Mucosa of gallbladder (tissue), 1 donor: Measurements from ENCODE around the gene NACC2. TPM values are rescaled to one million over a fixed set of nuclear protein-coding genes. Genes with fewer than 3 reads are reported as not detected.
A peak's percentile ranks its signal among the peaks of the same experiment; 100 is the strongest.

Experiments used
- DNase-seq: peaks from one replicate; pipeline ENCODE4 v3.0.0-alpha.2; 2020; ENCODE audit warnings: low spot score
- total RNA-seq: library from RNA; stranded (reverse); gene quantifications from one replicate; pipeline ENCODE4 v1.2.1, GENCODE V29; 2021
- donor health status: DM: no; HTN: no; CAD: no.

Gene NACC2
- total RNA-seq, 1 donor from 2014 or later = 59.6 TPM

DNA sequence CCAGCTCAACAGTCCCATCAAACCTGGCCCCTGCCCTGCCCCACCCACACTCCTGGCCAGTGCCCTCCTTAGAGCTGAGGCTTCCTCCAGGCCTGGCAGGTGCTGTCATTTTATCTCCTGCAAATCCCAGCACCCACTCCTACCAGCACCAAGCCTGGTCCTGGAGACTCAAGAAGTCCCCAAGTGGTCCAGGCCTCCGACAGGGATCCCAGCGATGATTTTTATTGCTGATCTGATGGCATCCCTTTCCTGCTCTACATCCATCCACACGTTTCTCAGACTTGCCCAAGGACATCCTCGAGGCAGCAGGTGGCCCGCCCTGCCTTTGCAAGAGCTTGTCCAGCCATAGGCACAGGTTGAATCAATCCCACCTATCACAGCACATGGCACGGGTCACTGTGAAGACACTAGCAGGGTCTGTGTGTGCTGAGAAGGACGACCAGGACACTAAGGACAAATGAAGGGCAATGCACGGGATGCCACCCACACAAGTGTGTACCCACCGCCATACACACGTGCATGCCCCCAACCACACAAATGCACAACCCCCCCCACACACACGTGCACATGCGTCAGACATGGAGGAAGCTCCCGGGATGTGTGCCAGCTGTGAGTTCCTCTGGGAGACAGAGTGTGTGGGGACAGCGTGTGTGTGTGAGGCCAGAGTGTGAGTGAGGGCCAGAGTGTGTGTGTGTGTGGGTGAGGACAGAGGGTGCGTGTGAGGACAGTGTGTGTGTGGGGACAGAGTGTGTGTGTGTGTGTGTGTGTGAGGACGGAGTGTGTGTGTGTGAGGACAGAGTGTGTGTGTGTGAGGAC, 71.5 kb downstream of the NACC2 start:
- peak; percentile 30 for DNase-seq

DNA sequence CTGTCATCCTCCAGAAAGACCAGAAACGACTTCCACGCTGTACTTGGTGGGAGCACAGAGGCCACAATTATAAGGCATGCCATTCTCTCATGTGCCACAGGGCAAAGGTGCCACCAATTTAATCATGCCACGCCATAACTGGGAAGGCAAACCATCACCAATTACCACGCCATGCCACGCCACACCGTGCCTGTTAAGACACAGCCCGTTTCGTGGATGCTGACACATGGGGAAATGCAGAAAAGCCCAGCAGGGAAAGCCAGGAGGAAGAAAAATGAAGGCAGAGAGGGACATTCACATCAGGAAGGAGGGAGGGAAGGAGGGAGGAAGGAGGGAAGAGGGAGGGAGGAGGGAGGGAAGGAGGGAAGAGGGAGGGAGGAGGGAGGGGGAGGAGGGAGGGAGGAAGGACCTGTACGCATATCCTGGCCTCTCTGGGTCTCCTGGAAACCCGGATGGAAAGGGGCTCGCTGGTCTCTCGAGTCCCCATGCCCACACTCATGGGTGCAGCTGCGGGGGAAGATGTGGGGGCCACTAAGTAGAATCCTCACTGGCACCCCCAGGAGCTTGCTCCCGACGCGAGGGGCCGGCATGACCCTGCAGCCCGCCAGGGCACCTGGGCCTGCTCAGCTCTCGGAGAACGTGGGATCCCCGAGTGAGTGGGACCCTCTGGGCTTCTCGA, 72.2 kb downstream of the NACC2 start:
- DNase-seq = no peak

DNA sequence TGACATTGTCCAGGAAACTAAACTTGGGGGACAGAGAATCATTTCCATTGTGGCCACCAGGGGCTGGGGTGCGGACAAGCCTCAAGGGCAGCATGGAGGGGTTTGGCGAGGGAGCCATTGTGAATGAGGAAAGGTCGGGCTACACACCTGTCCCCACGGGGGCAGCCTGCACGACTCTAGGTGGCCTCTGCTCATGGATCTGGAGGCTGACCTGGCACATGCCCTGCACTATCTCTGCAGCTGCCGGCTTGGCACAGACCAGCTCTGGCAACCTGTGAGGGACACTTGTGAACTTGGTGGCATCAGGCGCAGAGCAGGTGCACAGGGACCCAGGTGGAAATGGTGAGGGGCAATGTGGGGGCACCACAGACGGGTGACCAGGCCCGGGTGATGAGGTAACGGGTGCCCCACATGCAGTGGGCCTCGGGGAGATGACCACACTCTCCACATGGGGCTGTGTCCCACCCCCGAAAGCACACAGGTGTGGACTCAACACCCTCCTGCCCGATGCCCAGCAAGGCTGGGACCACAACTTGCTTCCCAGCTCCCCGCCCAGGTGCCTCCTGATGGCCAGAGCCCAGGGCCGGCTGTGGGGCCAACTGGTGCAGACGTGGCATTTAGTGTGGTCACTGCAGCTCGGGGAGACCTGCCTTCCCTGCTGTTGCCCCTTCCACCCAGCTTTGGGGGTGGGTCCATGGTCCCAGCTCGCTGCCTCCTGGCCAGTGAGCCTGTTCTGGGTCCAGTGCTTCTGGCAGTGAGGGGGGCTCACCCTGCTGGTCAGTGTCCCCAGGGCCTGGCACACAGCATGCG, 73.0 kb downstream of the NACC2 start:
- no peak for DNase-seq

DNA sequence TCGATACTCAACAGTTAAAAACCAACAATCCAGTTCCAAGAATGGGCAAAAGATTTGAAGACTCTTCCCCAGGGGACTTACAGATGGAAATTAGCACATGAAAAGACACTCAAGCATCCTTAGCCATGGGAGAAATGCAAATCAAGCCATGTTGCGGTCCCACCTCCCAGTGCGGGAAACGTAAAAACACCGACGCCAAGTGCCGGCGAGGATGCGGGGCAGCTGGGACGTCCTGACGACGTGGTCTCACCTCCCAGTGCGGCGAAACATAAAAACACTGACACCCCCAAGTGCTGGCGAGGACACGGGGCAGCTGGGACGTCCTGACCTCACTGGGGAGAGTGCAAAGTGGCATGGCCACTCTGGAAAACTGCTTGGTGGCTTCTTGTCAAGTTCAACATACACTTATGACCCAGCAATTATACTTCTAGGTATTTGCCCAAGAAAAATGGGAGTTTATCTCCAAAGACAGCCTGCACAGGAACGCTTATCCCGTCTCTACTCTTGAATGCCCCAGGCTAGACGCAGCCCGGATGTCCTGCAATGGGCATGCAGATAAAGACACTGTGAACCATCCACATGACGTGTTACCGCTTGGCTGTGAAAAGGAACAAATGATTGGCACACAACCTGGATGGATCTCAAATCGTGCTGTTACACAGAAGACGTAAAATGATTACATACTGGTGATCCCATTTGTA, 73.8 kb downstream of the NACC2 start:
- no peak for DNase-seq

DNA sequence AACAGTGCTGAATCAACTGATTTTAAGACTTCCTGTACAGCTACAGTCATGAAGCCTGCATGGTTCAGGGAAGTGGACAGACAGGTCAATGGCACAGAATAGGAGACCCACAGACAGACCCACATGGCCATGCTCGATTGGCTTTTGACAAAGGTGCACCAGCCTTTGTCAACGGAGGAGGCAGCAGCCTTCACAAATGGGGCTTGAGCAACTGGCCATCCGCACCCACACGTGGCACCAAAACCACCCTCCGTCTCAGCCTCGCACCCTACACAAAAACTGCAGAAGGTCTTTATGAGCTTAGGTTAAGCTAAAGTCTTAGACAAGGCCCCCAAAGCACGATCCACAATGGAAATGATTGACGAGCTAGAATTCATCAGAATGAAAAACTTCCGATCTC, 74.4 kb downstream of the NACC2 start:
- no peak for DNase-seq

DNA sequence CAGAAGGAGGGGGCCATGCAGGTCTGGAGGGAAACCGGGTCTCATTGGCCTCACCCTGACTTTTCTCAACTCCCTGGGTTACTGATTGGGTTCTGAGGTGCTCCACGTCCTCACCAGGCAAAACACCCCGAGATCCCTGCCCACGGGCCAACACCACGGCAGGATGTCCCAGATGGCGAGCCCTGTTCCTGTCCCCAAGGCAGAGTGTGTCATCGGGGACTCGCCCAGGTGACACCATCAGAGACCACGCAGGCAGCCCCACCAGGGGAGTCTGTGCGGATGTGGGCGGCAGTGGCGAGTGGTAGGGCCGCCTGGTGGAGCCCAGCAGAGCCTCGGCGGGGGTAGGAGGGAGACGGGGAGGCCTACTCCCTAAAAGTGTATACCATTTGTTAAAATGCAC, 74.9 kb downstream of the NACC2 start:
- DNase-seq = no peak

DNA sequence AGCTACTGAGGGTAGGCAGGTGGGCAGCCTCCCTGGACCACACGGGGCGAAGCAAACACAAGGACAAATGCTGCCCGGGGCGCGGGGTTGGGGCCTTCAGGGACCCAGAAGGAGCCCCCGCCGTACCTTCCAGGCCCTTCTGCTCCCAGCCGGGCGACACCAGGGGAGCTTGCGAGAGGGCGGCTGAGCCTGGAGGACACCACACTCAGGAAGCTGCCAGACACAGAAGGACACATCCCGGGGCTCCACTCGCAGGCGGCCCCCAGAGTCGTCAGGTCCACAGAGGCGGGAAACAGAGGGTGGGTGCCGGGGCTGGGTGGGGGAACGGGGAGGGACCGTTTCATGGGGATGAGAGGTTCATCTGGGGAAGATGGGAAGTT, 75.4 kb downstream of the NACC2 start:
- no peak for DNase-seq

DNA sequence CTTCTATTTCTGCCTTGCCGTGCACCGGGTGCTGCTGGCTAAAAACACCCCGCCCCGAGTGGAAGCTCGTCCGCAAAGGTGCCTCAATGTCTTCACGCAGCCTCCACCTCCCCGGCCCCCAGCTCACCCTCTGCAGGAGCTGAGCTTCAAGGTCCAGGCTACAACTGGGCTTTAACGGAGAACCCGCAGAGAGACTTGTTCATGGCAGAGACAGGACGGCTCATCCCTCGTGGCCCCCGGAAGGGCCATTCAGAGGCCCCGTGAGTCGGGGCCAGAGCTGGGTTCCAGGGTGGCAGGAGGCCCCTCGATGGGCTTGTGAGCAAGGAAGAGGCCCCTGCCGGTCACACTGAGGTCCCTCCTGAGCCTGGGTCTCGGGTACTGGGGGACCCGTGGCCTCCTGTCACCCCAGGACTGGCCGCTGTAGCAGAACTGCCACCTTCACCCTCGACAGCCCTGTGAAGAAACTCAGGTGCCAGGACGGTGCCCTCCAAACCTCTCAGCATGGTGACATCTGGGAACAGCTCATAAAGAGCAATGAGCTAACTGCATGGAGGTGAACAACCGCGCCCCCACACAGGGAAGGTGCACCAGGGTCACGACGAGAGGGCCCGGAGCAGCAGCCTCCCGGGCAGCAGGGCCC, 75.9 kb downstream of the NACC2 start:
- DNase-seq = no peak

DNA sequence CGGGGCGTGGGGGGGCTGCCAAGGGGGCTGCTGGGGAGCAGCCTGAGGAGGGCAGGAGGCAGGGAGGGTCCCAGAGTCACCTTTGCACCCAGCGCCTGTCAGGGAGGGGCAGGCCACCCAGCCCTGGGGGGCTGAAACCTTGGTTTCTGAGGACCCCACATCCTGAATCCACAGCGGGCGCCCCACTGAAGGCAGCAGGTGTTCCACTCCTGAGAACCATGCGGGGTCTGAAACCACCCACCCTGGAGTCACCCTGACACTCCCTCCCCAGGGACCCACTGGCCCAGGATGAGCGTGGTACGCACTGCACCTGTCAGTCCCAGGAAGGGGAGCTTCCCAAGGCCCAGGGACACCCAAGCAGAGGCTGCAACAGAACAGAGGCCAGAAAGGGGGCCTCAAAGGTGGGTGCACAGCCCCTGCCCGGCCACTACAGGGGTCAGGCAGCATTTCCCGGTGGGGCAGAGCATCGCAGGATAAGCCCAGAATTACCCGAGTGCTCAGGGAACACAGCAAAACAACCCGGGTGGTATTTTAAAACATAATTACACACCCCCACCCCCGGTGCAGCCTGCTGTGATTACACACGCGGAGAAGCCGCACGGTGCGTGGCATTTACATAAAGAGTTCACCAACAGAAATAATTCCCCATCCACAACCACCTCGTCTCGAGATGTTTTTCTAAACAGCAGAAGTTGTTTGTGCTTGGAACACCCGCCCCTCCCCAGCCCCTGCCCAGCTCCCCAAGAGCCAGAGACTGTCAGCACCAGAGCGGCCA, 76.6 kb downstream of the NACC2 start:
- DNase-seq = no peak

DNA sequence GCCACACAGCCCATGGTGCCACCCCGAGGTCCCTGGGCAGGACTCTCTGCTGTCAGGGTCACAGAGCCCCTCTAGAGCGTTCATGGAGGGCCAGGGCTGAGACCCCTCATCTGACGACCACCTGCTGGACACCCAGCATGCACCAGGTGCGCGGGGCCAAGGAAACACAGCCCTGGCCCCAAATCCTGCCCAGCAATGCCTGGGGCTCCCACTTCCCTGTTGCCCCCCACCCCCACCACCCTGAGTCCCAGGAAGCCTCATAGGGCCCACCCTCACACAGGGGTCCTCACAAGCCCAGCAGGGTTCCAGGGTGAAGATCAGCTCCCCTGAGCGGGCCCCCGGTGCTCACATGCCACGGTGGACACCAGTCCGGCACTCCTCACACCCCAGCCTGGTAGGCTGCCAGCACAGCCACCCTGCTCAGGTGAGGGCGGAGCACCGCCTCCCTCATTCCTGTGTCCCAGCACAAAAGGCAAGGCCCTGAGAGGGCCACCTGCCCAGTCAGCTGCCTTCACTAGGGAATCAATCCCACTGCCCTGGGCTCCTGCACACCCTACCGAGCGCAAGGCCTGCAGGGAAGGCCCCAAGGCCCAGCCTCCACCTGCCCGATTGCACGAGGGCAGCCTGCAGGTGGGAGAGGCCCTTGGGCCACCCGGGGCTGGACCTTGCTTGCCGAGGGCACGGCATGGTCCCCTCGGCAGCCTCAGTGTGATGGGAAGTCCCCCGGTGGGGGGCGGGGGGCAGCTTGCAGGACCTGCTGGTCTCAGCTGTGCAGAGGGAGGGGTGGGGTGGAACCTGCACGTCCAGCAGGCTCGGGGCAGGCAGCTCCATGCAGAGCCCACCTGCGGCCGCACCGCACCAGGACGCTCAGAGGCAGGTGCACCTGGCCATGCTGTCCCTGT, 77.5 kb downstream of the NACC2 start:
- peak; percentile 51 for DNase-seq

DNA sequence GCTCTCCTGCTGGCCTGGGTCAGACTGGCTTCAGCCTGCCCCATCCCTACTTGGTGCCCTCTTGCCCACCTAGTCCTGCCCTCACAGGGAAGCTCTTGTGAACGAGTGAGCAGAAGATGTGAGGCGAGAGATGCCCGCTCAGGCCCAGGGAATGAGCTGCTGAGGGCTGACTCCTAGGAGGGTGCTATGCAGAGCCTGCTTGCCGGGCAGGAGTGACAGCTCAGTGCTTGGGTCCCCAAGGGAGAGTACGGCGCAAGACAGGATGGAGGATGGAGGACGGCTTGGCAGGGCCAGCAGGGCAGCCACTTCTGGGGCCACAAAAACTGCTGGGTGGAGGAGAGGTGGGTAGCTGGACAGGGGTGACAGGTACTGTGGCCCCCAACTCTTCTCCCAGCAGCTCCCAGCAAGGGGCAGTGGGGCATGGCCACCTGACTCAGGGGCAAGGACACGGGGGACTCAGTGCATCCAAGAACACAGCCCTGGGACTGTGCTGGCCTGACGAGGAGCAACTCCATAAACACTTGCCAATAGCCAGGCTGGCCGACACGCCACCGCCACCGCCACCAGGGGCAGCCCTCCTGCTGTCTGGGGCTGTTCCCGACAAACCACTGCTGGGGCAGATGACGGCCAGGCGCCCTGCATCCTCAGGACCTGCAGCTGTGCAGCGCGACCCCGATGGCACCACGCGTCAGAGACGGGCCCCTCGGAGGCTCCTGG, 78.4 kb downstream of the NACC2 start:
- DNase-seq = no peak

DNA sequence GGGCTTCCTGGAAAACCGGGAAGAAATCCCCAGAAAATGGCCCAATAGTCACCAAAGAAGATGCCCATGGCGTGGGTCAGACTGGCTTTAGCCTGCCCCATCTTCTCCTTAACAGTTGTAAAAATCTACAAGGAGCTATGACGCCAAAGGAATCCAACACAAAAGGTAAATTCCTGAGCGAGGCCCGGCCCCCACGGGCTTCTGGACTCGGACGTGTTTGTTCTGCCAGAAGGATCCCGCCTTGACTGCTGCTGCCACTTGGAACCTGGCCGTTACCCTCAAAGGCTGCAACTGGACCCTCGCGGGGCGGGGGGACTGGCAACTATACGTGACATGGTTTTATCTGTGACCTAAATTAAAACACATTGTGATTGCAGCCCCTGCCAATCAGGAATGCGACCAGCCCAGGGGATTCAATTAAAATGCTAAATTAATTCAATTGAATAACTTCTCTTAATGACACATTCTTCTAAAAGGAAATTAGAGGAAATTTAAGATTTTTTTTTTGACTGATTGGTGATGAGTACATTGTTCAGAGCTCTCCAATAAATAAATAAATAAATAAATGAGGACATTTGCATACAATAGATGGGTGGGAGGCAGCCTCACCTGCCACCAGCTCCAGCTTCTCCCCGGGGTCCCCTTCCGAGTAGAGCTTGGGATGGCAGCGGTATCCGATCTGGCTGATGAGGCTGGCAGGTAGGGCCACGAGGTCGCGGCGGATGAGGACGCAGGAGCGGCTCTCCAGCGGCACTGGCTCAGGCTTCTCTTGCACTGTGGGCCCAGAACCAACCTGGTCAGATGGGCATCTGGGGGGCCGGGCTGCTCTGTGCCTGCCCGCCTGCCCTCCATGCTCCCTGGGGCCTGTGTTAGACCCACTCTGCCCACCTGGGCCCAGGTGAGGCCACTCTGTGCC, 79.2 kb downstream of the NACC2 start:
- DNase-seq = no peak

DNA sequence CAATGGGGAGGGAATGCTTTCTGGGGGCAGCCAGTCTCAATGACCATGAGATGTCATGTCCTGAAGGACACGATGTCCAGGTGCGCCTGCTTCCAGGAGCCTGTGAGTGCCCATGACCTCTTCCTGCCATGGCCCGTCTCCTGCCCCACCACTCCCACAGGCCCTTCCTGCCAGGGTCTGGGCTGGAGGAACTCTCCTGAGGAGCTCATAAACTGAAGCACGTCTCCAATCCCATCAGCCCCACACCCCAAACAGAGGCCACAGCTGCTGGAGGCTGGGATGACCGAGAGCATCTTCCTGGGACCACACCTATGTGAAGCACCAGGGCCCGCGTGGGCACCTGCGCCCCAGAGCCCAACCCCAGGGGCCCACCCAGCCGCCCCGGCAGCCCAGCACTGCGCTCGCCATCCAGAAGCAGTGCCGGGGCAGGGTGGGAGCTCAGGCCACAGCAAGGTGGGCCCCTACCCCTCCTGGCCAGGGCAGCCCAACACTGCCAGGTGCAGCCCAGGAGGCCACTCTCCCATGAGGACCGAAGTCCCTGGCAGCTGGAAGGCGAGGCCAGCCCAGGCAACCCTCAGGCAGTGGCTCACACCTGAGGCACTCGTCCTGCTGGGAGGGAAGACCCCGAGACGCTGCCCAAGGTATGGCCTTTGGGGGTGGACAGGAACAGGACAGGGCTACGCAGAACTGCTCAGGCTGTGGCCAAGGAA, 80.0 kb downstream of the NACC2 start:
- no peak for DNase-seq

DNA sequence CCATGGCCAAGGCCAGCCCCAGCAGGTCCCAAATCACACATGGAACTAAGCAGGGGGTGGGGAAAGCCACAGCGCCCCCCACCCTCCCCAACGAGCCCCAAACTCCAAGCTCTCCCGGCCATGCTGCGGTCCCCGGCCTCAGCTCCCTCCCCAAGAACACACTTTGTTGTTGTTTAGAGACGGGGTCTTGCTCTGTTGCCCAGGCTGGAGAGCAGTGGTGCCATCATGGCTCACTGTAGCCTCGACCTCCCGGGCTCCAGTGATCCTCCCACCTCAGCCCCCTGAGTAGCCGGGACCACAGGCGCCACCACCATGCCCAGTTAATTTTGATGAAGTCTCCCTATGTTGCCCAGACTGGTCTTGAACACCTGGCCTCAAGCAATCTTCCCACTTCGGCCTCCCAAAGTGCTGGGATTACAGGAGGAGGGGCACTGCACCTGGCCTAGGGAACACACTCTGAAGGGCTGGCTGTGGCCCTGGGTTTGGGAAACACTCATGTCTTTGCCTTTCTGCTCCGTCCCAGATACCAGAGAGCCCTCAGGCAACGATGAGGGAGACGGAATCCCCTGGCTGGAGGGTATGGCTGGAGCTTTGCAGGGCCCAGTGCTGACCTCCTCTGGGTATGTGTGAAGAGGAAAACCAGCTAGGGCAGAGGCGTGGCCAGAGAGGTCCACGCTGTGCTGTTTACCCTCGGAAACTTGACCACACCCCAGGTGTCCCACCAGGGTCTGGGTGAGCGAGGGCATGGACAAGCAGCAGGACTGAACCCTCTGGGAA, 80.8 kb downstream of the NACC2 start:
- no peak for DNase-seq

DNA sequence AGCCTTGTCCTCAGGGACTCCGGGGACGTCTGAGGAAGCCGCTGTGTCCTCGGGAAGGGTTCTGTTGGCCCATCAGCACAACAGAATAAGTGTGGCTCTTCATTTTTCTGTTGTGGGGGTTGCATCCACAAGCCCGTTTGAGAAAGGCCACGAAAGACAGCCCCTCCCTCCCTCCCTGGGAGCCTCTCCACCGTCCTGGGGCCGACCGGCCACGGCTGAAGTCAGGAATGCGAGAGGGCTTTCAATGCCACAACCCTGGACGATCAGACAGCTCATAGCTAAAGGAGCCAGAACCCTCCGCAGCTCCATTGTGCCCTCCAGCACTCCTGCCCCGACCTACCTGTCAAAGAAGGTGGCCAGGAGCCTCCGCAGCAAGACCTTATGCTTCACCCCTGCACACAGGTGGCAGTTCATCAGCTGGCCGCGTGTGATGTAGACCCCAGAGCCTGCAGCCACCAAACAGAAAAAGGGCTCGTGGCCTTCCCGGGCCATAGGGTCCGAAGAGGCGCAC, 81.5 kb downstream of the NACC2 start:
- no peak for DNase-seq

DNA sequence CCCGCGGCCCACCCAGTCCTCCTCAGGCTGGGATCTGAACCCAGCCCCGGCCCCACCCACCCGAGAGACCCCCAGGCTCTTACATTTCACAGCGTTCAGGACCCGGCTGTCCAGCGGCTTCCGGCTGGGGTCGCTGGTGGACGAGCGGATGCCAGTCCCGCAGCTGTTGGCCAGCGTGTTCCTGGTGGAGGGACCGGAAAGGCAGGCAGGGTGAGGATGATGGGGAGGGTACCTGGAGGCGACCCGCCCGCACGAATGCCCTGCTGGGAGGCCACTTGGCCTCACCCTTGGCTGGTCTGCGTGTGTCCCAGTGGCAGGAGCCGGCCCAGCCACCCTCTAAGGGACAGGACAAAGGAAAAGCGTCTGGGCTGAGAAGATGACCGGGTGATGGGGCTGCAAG, 82.0 kb downstream of the NACC2 start:
- no peak for DNase-seq
